Left hindlimb (tissue), 1 donor: ENCODE measurements around the gene CBLN2.

Source experiments
- DNase-seq: peaks from one replicate; pipeline ENCODE4 v3.0.0-alpha.2; 2018

CBLN2 gene

GRCh38 chr18:72544092-72544886 lies at the start of gene CBLN2:
CBLN2 (minus strand) TSS chr18:72544342; CDS start chr18:72542160, 2,182 bp downstream.
- DNase-seq: peak; percentile 76

- DNase-seq: no peak
Observed at GRCh38 chr18:72588360-72588759, 44.2 kb upstream of the CBLN2 start.

- DNase-seq: no peak
Observed at GRCh38 chr18:72584787-72585186, 40.6 kb upstream of the CBLN2 start.

- no peak for DNase-seq
Observed at GRCh38 chr18:72581976-72582375, 37.8 kb upstream of the CBLN2 start.

GRCh38 chr18:72572896-72573295 lies 28.8 kb upstream of the CBLN2 start:
- no peak for DNase-seq

- DNase-seq: no peak
Observed at GRCh38 chr18:72566290-72566689, 22.1 kb upstream of the CBLN2 start.

- DNase-seq: no peak
Observed at GRCh38 chr18:72555968-72556367, 11.8 kb upstream of the CBLN2 start.

GRCh38 chr18:72555101-72555500 lies 11.0 kb upstream of the CBLN2 start:
- no peak for DNase-seq

GRCh38 chr18:72543357-72544055 lies 636 bp downstream of the CBLN2 start:
- peak; percentile 34 for DNase-seq

- no peak for DNase-seq
Observed at GRCh38 chr18:72542984-72543356, 1.2 kb downstream of the CBLN2 start.

GRCh38 chr18:72542342-72542741 lies 1.8 kb downstream of the CBLN2 start:
- no peak for DNase-seq

- DNase-seq: no peak
Observed at GRCh38 chr18:72541871-72542332, 2.2 kb downstream of the CBLN2 start.

- DNase-seq: no peak
Observed at GRCh38 chr18:72539901-72540300, 4.2 kb downstream of the CBLN2 start.

- DNase-seq: no peak
Observed at GRCh38 chr18:72530622-72531021, 13.5 kb downstream of the CBLN2 start.

- DNase-seq: no peak
Observed at GRCh38 chr18:72504866-72505265, 39.3 kb downstream of the CBLN2 start.

- DNase-seq: no peak
Observed at GRCh38 chr18:72502671-72503431, 41.3 kb downstream of the CBLN2 start.

GRCh38 chr18:72492497-72492896 lies 51.6 kb downstream of the CBLN2 start:
- no peak for DNase-seq
